HL-60 (cell line): Measurements from ENCODE around the gene WWOX.

Source experiments
- GABPA ChIP-seq: IDR thresholded peaks from 2 replicates; pipeline ENCODE4 v1.6.1; 2012; ENCODE audit warnings: low read depth
- SPI1 ChIP-seq: IDR thresholded peaks from 2 replicates; pipeline ENCODE4 v1.6.1; 2012; ENCODE audit warnings: low read depth, mild to moderate bottlenecking, borderline replicate concordance
- TF ChIP-seq, protein P1 (sequence below): IDR thresholded peaks from one replicate; pipeline ENCODE4 v1.5.1; 2011; ENCODE audit warnings: low read length, control low read depth, inconsistent platforms; ENCODE audit not compliant: insufficient read depth

GRCh38 chr16:78431701-78432100, 332.2 kb downstream of the WWOX start:
- TF ChIP-seq, protein P1, sequence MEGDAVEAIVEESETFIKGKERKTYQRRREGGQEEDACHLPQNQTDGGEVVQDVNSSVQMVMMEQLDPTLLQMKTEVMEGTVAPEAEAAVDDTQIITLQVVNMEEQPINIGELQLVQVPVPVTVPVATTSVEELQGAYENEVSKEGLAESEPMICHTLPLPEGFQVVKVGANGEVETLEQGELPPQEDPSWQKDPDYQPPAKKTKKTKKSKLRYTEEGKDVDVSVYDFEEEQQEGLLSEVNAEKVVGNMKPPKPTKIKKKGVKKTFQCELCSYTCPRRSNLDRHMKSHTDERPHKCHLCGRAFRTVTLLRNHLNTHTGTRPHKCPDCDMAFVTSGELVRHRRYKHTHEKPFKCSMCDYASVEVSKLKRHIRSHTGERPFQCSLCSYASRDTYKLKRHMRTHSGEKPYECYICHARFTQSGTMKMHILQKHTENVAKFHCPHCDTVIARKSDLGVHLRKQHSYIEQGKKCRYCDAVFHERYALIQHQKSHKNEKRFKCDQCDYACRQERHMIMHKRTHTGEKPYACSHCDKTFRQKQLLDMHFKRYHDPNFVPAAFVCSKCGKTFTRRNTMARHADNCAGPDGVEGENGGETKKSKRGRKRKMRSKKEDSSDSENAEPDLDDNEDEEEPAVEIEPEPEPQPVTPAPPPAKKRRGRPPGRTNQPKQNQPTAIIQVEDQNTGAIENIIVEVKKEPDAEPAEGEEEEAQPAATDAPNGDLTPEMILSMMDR = no peak
- TF ChIP-seq SPI1 (no peak), GABPA (no peak)
